Measurements from ENCODE around the gene MGMT.

MGMT gene

GRCh38 chr10:129792864-129793263, 325.8 kb downstream of the MGMT start:
- no peak overlapping the region for H3K27ac ChIP-seq
- TF ChIP-seq CTCF (IDR thresholded peaks at IDR 0.05) = no peak
- TF ChIP-seq ZFX (IDR thresholded peaks at IDR 0.05; ENCODE audit: borderline replicate concordance) = no peak

- TF ChIP-seq ZFX (IDR thresholded peaks at IDR 0.05; ENCODE audit: borderline replicate concordance) (no peak), CTCF (IDR thresholded peaks at IDR 0.05) (no peak)
- H3K27ac ChIP-seq = no peak overlapping the region
Measured at GRCh38 chr10:129793479-129793878, 326.4 kb downstream of the MGMT start.

- H3K27ac ChIP-seq = no peak overlapping the region
- TF ChIP-seq CTCF (IDR thresholded peaks at IDR 0.05) (no peak), ZFX (IDR thresholded peaks at IDR 0.05; ENCODE audit: borderline replicate concordance) (no peak)
Measured at GRCh38 chr10:129793996-129794395, 327.0 kb downstream of the MGMT start.

- TF ChIP-seq CTCF (IDR thresholded peaks at IDR 0.05) (no peak), ZFX (IDR thresholded peaks at IDR 0.05; ENCODE audit: borderline replicate concordance) (no peak)
- no peak overlapping the region for H3K27ac ChIP-seq
Measured at GRCh38 chr10:129796710-129797420, 329.8 kb downstream of the MGMT start.

- no peak overlapping the region for H3K27ac ChIP-seq
- TF ChIP-seq ZFX (IDR thresholded peaks at IDR 0.05; ENCODE audit: borderline replicate concordance) = no peak
- TF ChIP-seq CTCF (IDR thresholded peaks at IDR 0.05) = no peak
Measured at GRCh38 chr10:129799942-129800341, 332.9 kb downstream of the MGMT start.

GRCh38 chr10:129800796-129801340, 333.8 kb downstream of the MGMT start:
- H3K27ac ChIP-seq = no peak overlapping the region
- TF ChIP-seq CTCF (IDR thresholded peaks at IDR 0.05) = no peak
- TF ChIP-seq ZFX (IDR thresholded peaks at IDR 0.05; ENCODE audit: borderline replicate concordance) = no peak

- TF ChIP-seq CTCF (IDR thresholded peaks at IDR 0.05) = no peak
- TF ChIP-seq ZFX (IDR thresholded peaks at IDR 0.05; ENCODE audit: borderline replicate concordance) = no peak
- H3K27ac ChIP-seq = no peak overlapping the region
Measured at GRCh38 chr10:129807211-129807610, 340.2 kb downstream of the MGMT start.

All from 22Rv1 (cell line).